Measurements from ENCODE around the gene CCDC178.
"Not testable (repeated sequence)": the region's sequence is repeated elsewhere in the genome, so short reads cannot be mapped to it uniquely, and the experiment has no call there.

CCDC178 gene, protein sequence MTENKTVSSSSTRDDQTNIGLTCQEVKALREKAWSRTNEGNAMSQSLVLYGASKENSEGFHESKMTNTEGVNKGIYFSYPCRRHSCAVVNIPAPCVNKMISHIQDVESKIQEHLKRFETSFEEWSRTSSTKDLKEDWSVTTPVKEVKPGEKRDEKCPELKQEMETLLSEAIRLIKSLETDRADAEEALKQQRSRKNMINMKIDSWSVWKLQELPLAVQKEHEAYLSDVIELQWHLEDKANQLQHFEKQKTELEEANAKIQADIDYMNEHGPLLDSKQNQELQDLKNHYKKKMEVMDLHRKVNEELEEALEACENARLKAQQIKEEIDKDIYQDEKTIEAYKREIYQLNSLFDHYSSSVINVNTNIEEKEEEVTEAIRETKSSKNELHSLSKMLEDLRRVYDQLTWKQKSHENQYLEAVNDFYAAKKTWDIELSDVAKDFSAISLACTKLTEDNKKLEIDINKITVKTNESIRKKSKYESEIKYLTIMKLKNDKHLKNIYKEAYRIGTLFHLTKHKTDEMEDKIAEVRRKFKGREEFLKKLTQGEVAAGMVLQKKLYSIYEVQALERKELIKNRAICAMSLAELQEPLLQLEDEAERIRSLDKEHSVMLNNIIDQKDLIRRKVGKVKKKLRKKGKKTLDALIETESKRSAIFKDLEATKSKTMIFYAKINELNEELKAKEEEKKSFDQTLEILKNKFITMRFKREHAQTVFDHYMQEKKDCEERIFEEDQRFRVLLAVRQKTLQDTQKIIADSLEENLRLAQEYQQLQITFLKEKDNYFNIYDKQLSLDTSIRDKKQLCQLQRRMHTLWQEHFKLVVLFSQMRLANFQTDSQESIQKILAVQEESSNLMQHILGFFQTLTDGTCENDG

DNA sequence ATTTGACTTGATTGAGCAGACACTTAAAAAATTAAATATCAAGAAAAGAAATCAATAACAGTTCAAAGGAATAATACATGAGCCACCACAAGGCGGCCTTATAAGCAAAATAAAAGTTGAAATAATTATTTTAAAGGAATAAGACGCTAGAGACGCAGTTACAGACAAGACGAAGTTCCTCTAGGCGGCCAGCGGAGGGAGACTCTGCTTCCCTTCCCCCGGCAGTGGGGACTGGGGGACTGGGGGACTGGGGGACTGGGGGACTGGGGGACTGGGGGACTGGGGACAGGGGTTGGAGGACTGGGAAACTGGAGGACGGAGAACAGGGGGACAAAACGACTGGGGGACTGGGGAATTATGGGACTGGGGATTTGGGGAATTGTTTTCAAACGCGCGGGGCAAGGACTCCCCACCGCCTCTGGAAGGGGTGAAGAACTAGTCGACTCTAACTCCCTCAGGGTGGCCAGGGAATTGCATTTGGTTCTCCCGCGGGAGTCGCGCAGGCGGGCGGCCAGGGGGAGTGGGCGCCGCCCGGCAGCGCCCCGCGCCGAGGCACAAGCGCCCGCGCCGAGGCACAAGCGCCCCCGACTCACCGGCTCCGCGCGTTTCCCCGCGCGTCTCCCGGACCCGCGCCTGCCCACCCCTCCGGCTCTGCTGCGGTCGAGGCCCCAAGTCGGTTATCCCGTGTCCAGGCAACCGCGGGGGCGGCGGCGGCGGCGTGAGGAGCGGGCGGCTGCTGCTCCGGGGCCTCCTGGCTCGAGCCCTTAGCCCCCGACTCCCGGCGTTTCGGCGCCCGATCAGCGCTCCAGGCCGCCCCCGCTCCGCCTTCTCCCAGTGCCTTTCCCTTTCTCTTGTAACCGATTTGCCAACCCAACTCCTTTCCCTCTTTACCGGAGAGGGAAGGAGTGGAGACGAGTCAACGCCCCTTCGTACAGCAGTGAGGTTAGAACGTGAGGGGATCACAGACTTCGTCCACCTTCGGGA is at the start of gene CCDC178:
Gene CCDC178 (minus strand): TSS at position 662 of the 984 bp plus-strand sequence. CDS start 28,633 bp downstream, outside the sequence.
- no peak for DNase-seq (ENCODE audit: low read depth in 1 of 2, low spot score in 1 of 2)

GRCh38 chr18:33483908-33484307 is 43.4 kb upstream of the CCDC178 start:
- DNase-seq (ENCODE audit: low read depth in 1 of 2, low spot score in 1 of 2), result no peak

GRCh38 chr18:33472509-33472908 is 32.0 kb upstream of the CCDC178 start:
- no peak for DNase-seq (ENCODE audit: low read depth in 1 of 2, low spot score in 1 of 2)

DNA sequence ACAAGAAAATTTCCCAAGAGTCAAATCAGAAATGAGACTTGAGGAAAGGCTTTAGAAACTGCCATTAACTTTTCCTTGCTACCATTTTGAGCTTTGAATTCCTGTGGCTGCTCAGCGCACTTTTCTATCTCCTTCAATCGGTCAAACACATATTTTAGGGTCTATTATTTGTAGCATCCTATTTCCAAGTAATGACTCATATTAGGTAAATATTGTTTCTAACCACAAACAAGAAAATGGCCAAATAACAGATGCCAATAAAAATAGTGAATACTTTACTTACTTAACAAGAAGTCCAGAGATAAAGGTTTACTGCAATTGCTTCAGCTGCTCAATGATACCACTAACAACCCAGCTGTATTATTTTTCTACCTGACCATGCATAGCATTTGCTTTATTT is 29.7 kb upstream of the CCDC178 start:
- DNase-seq (ENCODE audit: low read depth in 1 of 2, low spot score in 1 of 2), result no peak

DNA sequence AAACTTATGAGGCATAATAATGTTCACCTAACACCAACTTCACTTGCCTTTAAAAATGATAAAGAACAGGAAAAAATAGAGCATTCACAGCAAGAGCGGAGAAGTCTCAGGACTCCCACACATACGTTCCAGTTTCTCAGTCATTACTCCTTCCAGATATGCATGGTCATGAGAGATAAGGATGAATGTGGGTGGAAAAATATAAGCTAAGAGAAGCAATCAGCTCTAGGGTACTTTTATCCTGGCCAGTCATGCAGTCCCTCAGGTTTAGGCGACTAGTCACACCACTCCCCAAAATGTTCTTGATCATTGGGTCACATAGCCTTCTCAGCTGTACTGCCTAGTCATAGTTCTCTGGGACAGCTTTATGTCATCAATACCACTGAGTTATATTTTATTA is 29.2 kb upstream of the CCDC178 start:
- DNase-seq (ENCODE audit: low read depth in 1 of 2, low spot score in 1 of 2), result no peak

- DNase-seq (ENCODE audit: low read depth in 1 of 2, low spot score in 1 of 2), result no peak
Measured at GRCh38 chr18:33467531-33467930, 27.0 kb upstream of the CCDC178 start.

DNA sequence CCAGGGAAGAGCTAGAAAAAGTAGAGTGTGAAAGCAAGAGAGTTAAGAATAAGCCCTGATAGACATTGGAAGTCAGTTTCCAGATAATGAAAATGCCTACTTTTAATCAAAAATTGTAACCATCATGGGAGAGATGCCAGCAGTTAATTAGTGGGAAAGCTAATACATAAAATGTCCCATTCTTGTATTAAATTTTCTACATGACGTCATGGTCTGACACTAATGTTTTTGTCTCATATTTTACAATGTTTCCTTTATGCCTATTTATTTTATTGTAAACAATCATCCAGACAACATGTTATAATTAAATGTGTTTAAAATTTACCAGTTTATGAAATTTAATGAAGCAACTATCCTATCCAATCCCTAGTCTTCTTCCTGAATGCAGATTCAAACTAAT is 26.3 kb upstream of the CCDC178 start:
- no peak for DNase-seq (ENCODE audit: low read depth in 1 of 2, low spot score in 1 of 2)

DNA sequence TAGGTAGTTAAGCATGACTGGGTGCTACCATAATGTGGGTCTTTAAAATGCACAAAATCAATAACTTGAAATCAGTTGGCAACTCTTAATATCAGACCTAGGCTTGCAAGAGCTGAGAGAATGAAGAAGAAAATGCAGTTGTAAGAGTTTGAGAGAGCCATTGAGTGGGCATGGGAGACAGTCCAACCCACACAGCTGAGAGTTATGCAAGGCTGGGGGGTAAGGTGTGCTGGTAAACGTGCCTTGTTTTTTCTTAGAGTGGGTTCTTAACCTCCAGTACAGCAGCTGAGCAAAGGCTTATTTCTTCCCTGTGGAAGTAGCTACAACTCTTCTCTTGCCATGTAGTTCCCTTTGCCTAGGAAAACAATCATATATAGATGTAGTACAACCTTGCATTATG is 20.2 kb upstream of the CCDC178 start:
- DNase-seq (ENCODE audit: low read depth in 1 of 2, low spot score in 1 of 2), result no peak

- no peak for DNase-seq (ENCODE audit: low read depth in 1 of 2, low spot score in 1 of 2)
Measured at GRCh38 chr18:33459612-33460011, 19.1 kb upstream of the CCDC178 start.

GRCh38 chr18:33446604-33447003 is 6.1 kb upstream of the CCDC178 start:
- no peak for DNase-seq (ENCODE audit: low read depth in 1 of 2, low spot score in 1 of 2)

DNA sequence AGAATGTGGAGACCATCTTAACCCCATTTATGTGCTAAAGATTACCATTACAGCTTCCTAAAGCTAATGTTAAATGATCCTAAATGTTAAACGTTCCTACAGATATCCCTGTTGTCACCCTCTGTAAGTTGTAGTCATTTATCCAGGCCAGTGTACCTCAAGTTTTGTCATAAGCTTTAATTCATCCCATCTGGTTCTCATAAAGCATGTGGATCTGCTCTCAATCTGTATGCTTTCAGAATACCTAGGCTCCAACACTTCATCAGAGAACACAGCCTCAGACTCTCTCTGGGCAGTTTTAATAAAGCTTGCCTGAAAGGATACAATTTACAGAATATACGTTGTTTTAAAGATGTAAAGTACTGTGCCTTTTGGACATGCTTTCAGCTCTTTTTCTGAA is 4.2 kb upstream of the CCDC178 start:
- no peak for DNase-seq (ENCODE audit: low read depth in 1 of 2, low spot score in 1 of 2)

DNA sequence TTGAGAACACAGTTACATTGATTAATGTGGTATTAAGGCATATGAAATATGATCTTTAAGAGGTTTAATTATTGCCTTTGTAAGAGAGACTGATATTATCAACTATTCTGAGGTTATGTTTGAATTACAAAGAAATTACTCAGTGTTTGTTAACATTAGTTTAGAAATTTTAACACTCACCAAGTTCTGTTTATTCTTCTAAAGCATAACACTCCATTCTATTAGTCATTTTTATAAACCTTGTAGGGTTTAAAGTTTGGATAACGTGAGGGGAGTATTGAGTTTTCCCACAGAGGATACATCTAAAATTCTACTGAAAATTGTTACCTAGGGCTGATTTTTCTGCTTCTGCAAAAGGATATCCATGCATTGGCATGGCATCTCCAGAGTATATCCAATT is 7.7 kb downstream of the CCDC178 start:
- DNase-seq (ENCODE audit: low read depth in 1 of 2, low spot score in 1 of 2), result no peak

DNA sequence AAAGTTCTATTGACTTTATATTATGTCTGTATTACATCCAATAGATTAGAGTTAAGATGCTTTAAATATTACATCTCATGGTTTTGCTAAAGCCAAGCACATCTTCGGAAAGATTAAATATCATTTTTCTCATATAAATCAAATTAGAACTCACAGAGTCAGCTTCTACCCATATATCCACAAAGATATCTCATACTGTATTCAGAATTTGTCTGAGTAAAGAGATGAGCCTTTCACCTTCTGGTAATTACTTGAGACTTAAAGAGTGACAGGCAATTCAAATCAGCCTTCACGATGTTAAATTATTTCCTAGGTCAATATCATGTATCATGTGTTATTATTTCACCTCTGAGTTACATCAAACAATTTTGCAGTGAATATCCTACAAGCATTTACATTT is 13.0 kb downstream of the CCDC178 start:
- no peak for DNase-seq (ENCODE audit: low read depth in 1 of 2, low spot score in 1 of 2)

DNA sequence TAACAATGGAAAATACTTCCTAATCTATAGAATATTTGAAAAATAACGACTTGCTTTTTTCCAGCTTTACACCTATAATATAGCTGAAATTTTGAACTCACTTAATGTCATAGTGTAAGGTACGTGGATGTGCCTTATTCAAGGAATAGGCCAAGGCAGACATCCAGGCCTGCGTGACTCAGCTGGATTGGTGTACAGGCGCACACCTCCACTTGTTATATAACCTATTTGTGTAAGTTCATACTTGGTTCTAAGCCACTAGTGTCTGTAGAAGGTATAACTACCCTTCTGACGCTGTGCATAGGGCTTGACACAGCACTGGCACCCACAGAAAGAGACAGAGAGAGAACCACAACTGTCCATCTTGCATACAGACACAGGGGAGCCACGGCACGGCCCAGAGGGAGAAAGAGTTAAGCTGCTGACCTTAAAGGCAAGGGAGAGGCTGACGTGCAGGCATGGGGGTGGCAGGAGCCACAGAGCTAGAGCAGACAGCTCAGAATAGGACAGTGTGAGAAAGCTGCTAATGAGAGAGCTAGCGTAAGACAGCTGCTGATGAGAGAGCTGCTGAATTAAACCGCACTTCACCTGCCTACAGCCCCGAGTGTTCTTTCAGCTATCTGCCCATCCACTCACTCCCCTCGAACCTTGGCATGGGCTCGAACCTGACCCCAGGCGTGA is 16.1 kb downstream of the CCDC178 start:
- DNase-seq (ENCODE audit: low read depth in 1 of 2, low spot score in 1 of 2), result no peak

GRCh38 chr18:33421225-33421624 is 19.3 kb downstream of the CCDC178 start:
- DNase-seq (ENCODE audit: low read depth in 1 of 2, low spot score in 1 of 2), result no peak

- DNase-seq (ENCODE audit: low read depth in 1 of 2, low spot score in 1 of 2), result no peak
Measured at GRCh38 chr18:33404244-33404873, 36.2 kb downstream of the CCDC178 start.

DNA sequence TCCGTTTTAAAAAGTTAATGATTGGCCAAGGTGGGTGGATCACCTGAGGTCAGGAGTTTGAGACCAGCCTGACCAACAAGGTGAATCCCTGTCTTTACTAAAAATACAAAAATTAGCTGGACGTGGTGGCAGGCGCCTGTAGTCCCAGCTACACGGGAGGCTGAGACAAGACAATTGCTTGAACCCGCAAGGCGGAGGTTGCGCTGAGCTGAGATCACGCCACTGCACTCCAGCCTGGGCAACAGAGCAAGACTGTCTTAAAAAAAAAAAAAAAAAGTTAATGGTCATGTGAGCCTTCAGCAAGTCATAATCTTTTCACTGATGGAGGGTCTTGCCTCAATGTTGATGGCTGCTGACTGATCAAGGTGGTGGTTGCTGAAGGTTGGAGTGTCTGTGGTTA is 41.6 kb downstream of the CCDC178 start:
- not testable (repeated sequence) for DNase-seq (ENCODE audit: low read depth in 1 of 2, low spot score in 1 of 2)

GRCh38 chr18:33375829-33376228 is 64.7 kb downstream of the CCDC178 start:
- DNase-seq (ENCODE audit: low read depth in 1 of 2, low spot score in 1 of 2), result no peak

- no peak for DNase-seq (ENCODE audit: low read depth in 1 of 2, low spot score in 1 of 2)
Measured at GRCh38 chr18:33372442-33372841, 68.1 kb downstream of the CCDC178 start.
